GM21737 (cell line): ENCODE data around the gene TUBA3D.
"Not testable (repeated sequence)": the region's sequence is repeated elsewhere in the genome, so short reads cannot be mapped to it uniquely, and the experiment has no call there.

Experiments used
- ATAC-seq: cut with Tn5 transposase; IDR thresholded peaks from one replicate; pipeline ENCODE4 v1.9.1; 2021; ENCODE audit warnings: mild to moderate bottlenecking, moderate library complexity; ENCODE audit not compliant: unreplicated experiment

TUBA3D gene

GRCh38 chr2:131511969-131512870 lies 36.3 kb downstream of the TUBA3D start:
- ATAC-seq: not testable (repeated sequence)

GRCh38 chr2:131514408-131515166 lies 38.7 kb downstream of the TUBA3D start:
- peak; percentile 64 for ATAC-seq

GRCh38 chr2:131515235-131515634 lies 39.3 kb downstream of the TUBA3D start:
- not testable (repeated sequence) for ATAC-seq

- ATAC-seq: no peak
These were observed 40.1 kb downstream of the TUBA3D start for GRCh38 chr2:131516011-131516410.

GRCh38 chr2:131516621-131517020 lies 40.7 kb downstream of the TUBA3D start:
- not testable (repeated sequence) for ATAC-seq

GRCh38 chr2:131517106-131517831 lies 41.4 kb downstream of the TUBA3D start:
- no peak for ATAC-seq

- ATAC-seq: not testable (repeated sequence)
These were observed 41.9 kb downstream of the TUBA3D start for GRCh38 chr2:131517856-131518255.

- not testable (repeated sequence) for ATAC-seq
These were observed 42.6 kb downstream of the TUBA3D start for GRCh38 chr2:131518531-131518930.

GRCh38 chr2:131519466-131519865 lies 43.5 kb downstream of the TUBA3D start:
- ATAC-seq: no peak

GRCh38 chr2:131519871-131520470 lies 44.1 kb downstream of the TUBA3D start:
- ATAC-seq: not testable (repeated sequence)

GRCh38 chr2:131520526-131520925 lies 44.6 kb downstream of the TUBA3D start:
- no peak for ATAC-seq

GRCh38 chr2:131521524-131521923 lies 45.6 kb downstream of the TUBA3D start:
- ATAC-seq: not testable (repeated sequence)

- ATAC-seq: no peak
These were observed 46.3 kb downstream of the TUBA3D start for GRCh38 chr2:131521961-131522781.

GRCh38 chr2:131525256-131525655 lies 49.3 kb downstream of the TUBA3D start:
- not testable (repeated sequence) for ATAC-seq

- ATAC-seq: peak; percentile 86
These were observed 51.4 kb downstream of the TUBA3D start, which contains the start of gene CCDC74A for GRCh38 chr2:131527131-131528001. CCDC74A (plus strand) TSS chr2:131527888; CDS start chr2:131527971, 83 bp downstream.

GRCh38 chr2:131528981-131529863 lies 53.3 kb downstream of the TUBA3D start:
- peak; percentile 53 for ATAC-seq

- not testable (repeated sequence) for ATAC-seq
These were observed 54.0 kb downstream of the TUBA3D start for GRCh38 chr2:131529864-131530445.
